ENCODE measurements around the gene CES2.

Gene CES2

DNA sequence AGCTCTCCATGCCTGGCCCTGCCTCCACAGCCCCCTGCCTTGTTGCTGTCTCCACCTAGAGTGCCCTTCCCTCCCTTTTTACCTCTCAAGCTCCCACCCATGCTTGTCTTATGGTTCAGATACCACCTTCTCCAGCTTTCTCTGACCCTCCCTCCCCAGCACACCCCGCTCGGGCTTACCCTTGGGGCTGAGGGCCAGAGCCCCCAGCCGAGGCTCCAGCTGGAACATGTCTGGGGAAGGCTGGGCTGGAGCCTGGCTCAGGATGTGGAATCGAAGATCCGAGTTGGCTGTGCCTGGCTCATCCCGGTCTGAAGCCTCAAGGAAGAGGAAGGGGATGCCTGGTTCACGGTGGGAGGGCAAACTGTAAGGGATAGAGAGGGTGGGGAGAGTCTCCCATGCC is 20.3 kb upstream of the CES2 start:
- H3K9me3 ChIP-seq (ENCODE audit: control insufficient read depth, low read length), result no peaks in the 10 kb centered on the region
- H3K4me3 ChIP-seq (ENCODE audit: low read length), result no peak overlapping the region
- H3K36me3 ChIP-seq (ENCODE audit: control insufficient read depth, insufficient read depth, low read length), result no peaks in the 10 kb centered on the region

DNA sequence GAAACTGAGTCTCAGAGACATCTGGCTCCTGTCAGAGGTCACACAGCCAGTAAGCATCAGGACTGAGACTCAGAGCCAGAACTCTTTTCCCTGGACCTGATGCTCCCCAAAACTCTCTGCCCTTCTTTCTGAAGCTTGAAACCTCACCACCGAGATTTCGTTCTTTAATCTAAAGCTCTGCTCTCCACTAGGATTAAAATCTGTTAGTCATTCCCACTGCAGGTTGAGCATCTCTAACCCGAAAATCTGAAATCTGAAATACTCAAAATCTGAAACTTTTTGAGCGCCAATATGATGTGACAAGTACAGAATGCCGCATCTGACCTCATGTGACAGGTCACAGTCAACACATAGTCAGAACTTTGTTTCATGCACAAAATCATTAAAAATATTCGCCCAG is 18.8 kb upstream of the CES2 start:
- peaks cover 6% of the 10 kb centered on the region for H3K27me3 ChIP-seq (ENCODE audit: control insufficient read depth, insufficient read depth, low read length)
- H3K36me3 ChIP-seq (ENCODE audit: control insufficient read depth, insufficient read depth, low read length), result no peaks in the 10 kb centered on the region
- H3K9ac ChIP-seq (ENCODE audit: low read length), result no peak overlapping the region
- H3K9me3 ChIP-seq (ENCODE audit: control insufficient read depth, low read length), result no peaks in the 10 kb centered on the region
- no peak overlapping the region for H3K4me3 ChIP-seq (ENCODE audit: low read length)
- H3K4me1 ChIP-seq (ENCODE audit: control insufficient read depth, insufficient read depth, low read length), result peaks cover 14% of the 10 kb centered on the region

More for the DNA sequence above, 20.3 kb upstream of the CES2 start:
- Histone ChIP-seq H3K4me1 (ENCODE audit: control insufficient read depth, insufficient read depth, low read length) (peaks cover 14% of the 10 kb centered on the region), H3K9ac (ENCODE audit: low read length) (no peak overlapping the region), H3K27me3 (ENCODE audit: control insufficient read depth, insufficient read depth, low read length) (no peaks in the 10 kb centered on the region)

DNA sequence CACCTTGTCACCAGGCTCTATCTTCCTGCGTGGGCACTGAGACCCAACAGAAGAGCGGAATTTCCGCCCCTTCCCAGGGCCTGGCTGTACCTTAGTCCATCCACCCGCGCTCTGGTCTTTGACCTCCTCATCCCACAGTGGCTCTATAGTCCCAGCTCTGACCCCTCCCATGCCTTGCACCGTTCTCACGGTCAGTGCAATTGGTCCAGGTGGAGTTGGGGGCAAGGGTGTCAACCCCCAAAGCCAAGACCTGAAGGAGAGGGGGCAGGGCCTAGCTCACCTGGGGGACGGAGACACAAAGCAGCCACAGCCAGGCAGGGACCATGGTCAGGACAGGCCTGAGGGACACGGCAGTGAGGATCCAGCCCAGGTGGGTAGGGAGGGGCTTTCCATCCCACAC is 17.6 kb upstream of the CES2 start:
- Histone ChIP-seq H3K9ac (ENCODE audit: low read length) (no peak overlapping the region), H3K9me3 (ENCODE audit: control insufficient read depth, low read length) (no peaks in the 10 kb centered on the region), H3K4me1 (ENCODE audit: control insufficient read depth, insufficient read depth, low read length) (peaks cover 14% of the 10 kb centered on the region), H3K4me3 (ENCODE audit: low read length) (no peak overlapping the region), H3K36me3 (ENCODE audit: control insufficient read depth, insufficient read depth, low read length) (no peaks in the 10 kb centered on the region), H3K27me3 (ENCODE audit: control insufficient read depth, insufficient read depth, low read length) (peaks cover 13% of the 10 kb centered on the region)

DNA sequence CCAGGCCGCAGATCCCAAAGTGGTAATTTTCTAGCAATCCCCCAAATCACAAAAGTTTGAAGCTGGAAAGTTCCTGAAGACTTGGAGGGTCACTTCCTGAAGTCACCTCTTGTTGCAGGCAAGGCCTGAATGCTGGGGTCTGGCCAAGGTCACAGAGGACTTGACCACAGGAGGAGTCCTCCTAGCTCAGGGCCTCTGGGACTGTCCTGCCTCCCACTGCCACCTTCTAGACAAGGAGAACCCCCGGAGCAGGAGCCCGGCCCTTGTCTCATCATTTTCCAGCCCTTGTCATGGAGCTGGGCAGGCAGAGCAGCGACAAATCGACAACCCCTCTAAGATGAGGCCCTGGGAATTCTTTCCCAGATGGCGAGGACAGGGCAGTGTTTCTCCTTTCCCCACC is 17.0 kb upstream of the CES2 start:
- no peaks in the 10 kb centered on the region for H3K9me3 ChIP-seq (ENCODE audit: control insufficient read depth, low read length)
- no peak overlapping the region for H3K9ac ChIP-seq (ENCODE audit: low read length)
- no peak overlapping the region for H3K4me3 ChIP-seq (ENCODE audit: low read length)
- H3K27me3 ChIP-seq (ENCODE audit: control insufficient read depth, insufficient read depth, low read length), result peaks cover 15% of the 10 kb centered on the region
- H3K4me1 ChIP-seq (ENCODE audit: control insufficient read depth, insufficient read depth, low read length), result peaks cover 14% of the 10 kb centered on the region
- no peaks in the 10 kb centered on the region for H3K36me3 ChIP-seq (ENCODE audit: control insufficient read depth, insufficient read depth, low read length)

DNA sequence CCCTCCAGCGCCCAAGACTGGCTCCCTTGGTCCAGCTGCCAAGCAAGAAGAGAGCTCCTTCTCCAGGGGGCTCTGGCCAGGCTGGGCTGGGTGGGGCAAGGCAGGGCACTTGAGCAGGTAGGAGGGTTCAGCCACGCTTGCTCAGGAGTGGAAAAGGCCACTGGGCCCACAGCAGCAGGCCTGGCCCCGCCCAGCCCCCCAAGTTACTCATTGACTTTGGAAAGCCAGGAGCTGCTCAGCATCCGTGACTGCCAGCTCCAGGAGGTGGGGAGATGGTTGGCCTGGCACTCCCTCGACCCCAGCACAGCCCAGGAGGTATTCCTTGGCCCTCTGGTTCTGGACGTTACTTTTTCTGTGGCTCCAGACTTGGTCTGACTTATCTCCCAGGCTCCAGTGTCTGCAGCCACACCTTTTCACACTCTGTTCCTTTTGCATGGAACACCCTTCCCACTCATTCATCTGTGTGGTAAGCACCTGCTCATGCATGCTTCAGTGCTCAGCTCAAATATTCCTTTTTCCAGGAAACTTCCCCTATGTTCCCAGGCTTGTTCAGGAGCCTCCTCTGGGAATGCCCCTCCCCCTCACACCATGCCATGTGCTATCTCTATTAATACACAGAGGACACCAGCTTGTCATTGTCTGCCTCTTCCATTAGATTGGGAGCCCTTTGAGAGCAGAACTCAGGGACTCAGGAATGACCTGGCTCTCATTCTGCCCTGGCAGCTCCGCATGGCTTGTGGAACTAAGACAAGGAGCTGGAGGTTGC is 16.3 kb upstream of the CES2 start, which contains the start of gene CDH16:
CDH16 (minus strand) TSS at position 83 of the 766 bp plus-strand sequence. CDS start 820 bp downstream, outside the sequence.
- Histone ChIP-seq H3K9me3 (ENCODE audit: control insufficient read depth, low read length) (no peaks in the 10 kb centered on the region), H3K36me3 (ENCODE audit: control insufficient read depth, insufficient read depth, low read length) (no peaks in the 10 kb centered on the region), H3K4me1 (ENCODE audit: control insufficient read depth, insufficient read depth, low read length) (peaks cover 20% of the 10 kb centered on the region), H3K27me3 (ENCODE audit: control insufficient read depth, insufficient read depth, low read length) (peaks cover 21% of the 10 kb centered on the region), H3K9ac (ENCODE audit: low read length) (no peak within 1 kb of the TSS), H3K4me3 (ENCODE audit: low read length) (no peak within 1 kb of the TSS)

DNA sequence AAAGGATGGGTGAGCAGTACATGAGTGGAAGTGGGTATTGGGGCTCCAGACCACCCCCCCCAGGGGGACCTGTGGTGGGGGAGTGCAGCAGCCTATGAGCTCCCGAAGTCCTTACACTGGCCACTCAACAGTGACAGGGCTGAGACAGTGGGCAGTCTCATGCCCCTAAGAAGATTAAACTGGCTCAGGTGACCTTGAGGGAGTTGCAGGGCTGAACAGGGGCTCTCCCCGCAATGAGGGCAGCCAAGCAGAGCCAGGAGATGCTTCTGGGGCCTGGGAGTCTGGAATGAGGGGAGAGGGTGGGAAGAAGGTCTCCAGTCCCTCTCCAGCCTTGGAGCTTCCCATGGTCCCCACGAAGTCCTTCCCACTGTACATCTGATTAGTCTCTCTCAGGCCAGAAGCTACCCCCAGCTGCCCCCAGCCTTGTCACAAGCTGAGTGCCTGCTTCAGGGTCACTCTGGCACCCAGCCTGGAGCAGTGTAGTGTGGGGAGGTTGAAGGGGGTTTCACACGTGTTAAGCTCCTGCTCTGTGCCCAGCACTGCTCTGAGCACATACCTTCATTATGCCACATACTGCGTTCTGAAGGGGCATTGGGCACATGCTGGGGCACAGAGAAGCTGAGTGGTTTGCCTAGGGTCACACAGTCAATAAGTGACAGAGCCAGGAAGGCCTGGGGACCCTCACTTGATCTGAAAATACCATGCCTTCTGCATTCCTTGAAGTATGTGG is 15.6 kb upstream of the CES2 start:
- Histone ChIP-seq H3K36me3 (ENCODE audit: control insufficient read depth, insufficient read depth, low read length) (no peaks in the 10 kb centered on the region), H3K9ac (ENCODE audit: low read length) (no peak overlapping the region), H3K9me3 (ENCODE audit: control insufficient read depth, low read length) (no peaks in the 10 kb centered on the region), H3K27me3 (ENCODE audit: control insufficient read depth, insufficient read depth, low read length) (peaks cover 26% of the 10 kb centered on the region), H3K4me1 (ENCODE audit: control insufficient read depth, insufficient read depth, low read length) (peaks cover 23% of the 10 kb centered on the region), H3K4me3 (ENCODE audit: low read length) (no peak overlapping the region)

DNA sequence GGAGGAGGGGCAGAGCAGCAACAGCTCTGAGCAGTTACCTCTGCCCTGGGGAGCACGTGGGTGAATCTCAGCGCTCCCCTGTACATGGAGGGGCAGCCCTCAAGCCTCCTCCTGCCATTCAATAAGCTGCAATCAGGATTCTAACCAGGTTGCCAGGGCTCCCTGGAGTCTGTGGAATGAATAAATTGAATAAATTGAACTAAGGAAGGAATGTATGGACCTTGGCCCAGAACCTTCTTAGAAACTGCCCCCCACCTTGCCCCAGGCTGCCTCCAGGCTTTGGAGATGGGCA is 15.1 kb upstream of the CES2 start:
- Histone ChIP-seq H3K9me3 (ENCODE audit: control insufficient read depth, low read length) (no peaks in the 10 kb centered on the region), H3K9ac (ENCODE audit: low read length) (no peak overlapping the region), H3K4me3 (ENCODE audit: low read length) (no peak overlapping the region), H3K4me1 (ENCODE audit: control insufficient read depth, insufficient read depth, low read length) (peaks cover 24% of the 10 kb centered on the region), H3K27me3 (ENCODE audit: control insufficient read depth, insufficient read depth, low read length) (peaks cover 31% of the 10 kb centered on the region), H3K36me3 (ENCODE audit: control insufficient read depth, insufficient read depth, low read length) (no peaks in the 10 kb centered on the region)

DNA sequence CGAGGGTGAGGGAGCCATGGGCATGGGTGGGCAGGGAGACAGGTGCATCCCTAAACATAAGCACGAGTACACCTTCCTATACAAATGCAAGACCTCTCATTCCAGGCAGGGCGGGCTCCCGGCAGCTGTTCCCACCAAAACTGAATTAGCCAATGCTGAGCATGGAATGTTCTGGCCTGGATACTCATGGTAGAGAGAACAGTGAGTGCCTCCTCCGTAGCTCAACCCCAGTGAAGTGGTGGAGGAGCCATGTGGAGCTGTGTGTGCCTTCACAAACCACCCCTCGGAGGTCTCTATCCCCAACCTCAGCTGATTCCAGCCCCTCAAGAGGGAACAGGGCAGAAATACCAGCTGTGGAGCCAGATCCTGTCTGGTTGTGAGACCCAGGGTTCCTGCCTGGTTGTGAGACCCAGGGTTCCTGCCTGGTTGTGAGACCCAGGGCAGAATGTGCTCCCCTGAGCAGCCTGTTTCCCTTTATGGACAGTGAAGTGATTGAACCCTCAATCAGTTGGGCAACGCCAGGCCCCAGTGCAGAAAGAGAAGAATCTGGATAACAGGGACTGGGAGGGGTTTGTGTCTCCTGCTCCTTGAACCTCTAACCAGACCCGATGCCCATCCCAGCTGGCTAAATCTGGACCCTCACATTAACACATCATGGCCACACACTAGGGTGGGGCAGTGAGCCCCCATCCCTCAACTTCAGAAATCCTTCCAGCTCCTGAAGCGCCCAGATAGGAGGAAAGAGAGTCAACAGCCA is 14.2 kb upstream of the CES2 start:
- H3K36me3 ChIP-seq (ENCODE audit: control insufficient read depth, insufficient read depth, low read length), result no peaks in the 10 kb centered on the region
- no peak overlapping the region for H3K4me3 ChIP-seq (ENCODE audit: low read length)
- H3K9ac ChIP-seq (ENCODE audit: low read length), result no peak overlapping the region
- H3K27me3 ChIP-seq (ENCODE audit: control insufficient read depth, insufficient read depth, low read length), result peaks cover 39% of the 10 kb centered on the region
- peaks cover 30% of the 10 kb centered on the region for H3K4me1 ChIP-seq (ENCODE audit: control insufficient read depth, insufficient read depth, low read length)
- H3K9me3 ChIP-seq (ENCODE audit: control insufficient read depth, low read length), result no peaks in the 10 kb centered on the region

DNA sequence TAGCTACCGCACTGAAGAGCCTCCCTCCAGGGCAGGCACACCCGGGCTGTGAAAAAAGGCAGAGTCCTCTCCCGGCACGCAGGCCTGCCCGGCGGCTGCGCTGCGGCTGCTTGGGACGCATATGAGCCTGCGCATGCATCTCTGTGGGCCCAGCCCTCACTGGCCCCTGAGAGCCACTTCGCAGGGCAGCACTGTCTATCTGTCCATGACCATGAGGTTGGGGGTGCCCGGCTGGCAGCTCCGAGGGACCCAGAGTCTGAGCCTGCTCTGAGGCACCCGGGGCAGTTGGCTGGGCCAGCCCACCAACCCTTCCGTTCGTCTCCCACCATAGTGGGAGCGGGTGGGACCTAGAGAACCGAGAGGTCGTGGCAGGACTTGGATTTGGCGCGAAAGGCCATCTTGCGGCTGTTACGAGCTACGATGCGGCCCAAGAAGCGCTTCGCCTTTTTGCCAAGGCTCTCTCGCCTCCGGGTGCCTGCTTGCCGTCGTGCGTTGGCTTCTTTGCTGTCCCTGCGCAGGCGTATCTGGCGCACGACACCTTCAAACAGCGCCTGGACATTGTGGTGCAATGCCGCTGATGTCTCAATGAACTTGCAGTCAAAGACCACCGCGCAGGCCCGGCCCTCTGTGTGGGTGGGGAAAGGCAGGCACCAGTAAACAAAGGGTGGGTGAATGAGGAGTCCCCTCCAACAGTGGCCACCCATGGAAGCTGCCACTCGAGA is 13.4 kb upstream of the CES2 start:
- Histone ChIP-seq H3K4me1 (ENCODE audit: control insufficient read depth, insufficient read depth, low read length) (peaks cover 30% of the 10 kb centered on the region), H3K4me3 (ENCODE audit: low read length) (no peak overlapping the region), H3K9ac (ENCODE audit: low read length) (no peak overlapping the region), H3K27me3 (ENCODE audit: control insufficient read depth, insufficient read depth, low read length) (peaks cover 47% of the 10 kb centered on the region), H3K9me3 (ENCODE audit: control insufficient read depth, low read length) (no peaks in the 10 kb centered on the region), H3K36me3 (ENCODE audit: control insufficient read depth, insufficient read depth, low read length) (no peaks in the 10 kb centered on the region)

DNA sequence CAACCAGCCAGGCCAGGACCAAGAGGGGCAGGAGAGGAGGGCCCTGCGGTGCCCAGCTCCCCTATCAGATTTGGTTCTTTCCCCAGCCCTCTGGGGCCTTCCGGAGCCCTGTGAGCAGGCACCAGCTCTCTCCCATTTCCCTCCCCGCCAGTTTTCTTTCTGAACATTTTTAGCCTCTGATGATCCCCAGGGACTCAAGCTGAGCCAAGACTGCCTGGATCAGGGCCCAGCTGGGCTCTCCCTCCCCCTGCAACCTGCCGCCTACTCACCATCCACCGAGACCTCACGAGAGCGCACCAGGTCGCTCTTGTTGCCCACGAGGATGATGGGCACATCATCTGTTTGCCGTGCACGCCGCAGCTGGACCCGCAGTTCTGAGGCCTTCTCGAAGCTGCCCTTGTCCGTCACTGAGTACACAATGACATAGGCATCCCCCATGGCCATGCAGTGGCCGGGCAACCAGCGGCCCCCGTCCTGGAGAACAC is 12.0 kb upstream of the CES2 start:
- Histone ChIP-seq H3K9ac (ENCODE audit: low read length) (no peak overlapping the region), H3K36me3 (ENCODE audit: control insufficient read depth, insufficient read depth, low read length) (no peaks in the 10 kb centered on the region)

DNA sequence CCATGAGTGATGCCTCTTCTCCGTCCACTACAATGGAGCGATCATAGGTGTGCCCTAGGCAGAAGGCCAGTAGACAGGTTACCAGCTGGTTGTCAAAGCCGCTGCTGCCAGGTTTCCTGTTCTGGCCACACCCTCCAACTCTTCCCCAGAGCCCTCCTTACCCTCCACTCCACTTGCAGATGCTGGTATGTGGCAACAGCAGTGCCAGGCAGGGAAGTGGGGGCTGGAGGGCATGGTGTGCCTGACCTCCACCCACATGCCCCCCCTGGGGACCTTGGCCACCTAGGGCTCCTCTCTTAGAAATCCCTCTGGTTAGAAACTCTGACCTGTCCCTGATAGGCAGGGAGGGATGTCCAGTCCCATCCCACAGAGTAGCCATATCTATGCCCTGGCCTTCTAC is 11.4 kb upstream of the CES2 start:
- Histone ChIP-seq H3K9me3 (ENCODE audit: control insufficient read depth, low read length) (no peaks in the 10 kb centered on the region), H3K4me1 (ENCODE audit: control insufficient read depth, insufficient read depth, low read length) (peaks cover 24% of the 10 kb centered on the region), H3K27me3 (ENCODE audit: control insufficient read depth, insufficient read depth, low read length) (peaks cover 47% of the 10 kb centered on the region), H3K9ac (ENCODE audit: low read length) (peak overlapping the region; percentile 34), H3K36me3 (ENCODE audit: control insufficient read depth, insufficient read depth, low read length) (no peaks in the 10 kb centered on the region), H3K4me3 (ENCODE audit: low read length) (no peak overlapping the region)

More for the DNA sequence above, 12.0 kb upstream of the CES2 start:
- no peaks in the 10 kb centered on the region for H3K9me3 ChIP-seq (ENCODE audit: control insufficient read depth, low read length)
- H3K4me3 ChIP-seq (ENCODE audit: low read length), result no peak overlapping the region
- peaks cover 29% of the 10 kb centered on the region for H3K4me1 ChIP-seq (ENCODE audit: control insufficient read depth, insufficient read depth, low read length)
- peaks cover 47% of the 10 kb centered on the region for H3K27me3 ChIP-seq (ENCODE audit: control insufficient read depth, insufficient read depth, low read length)
